GM18867 (cell line): ENCODE results near the gene ACP7.
"Not testable (repeated sequence)": the region's sequence is repeated elsewhere in the genome, so short reads cannot be mapped to it uniquely, and the experiment has no call there.

ENCODE experiments used
- ATAC-seq: cut with Tn5 transposase; IDR thresholded peaks from one replicate; pipeline ENCODE4 v1.9.1; 2021; ENCODE audit warnings: mild to moderate bottlenecking, moderate library complexity; ENCODE audit not compliant: unreplicated experiment

ACP7 gene

GRCh38 chr19:39074942-39075341, 9.2 kb upstream of the ACP7 start:
- ATAC-seq = no peak

GRCh38 chr19:39077323-39077722, 6.8 kb upstream of the ACP7 start:
- ATAC-seq = no peak

- ATAC-seq = no peak
Observed at GRCh38 chr19:39078436-39079200, 5.5 kb upstream of the ACP7 start.

GRCh38 chr19:39080431-39080830, 3.7 kb upstream of the ACP7 start:
- ATAC-seq = no peak

GRCh38 chr19:39082167-39082566, 2.0 kb upstream of the ACP7 start:
- no peak for ATAC-seq

- ATAC-seq = no peak
Observed at GRCh38 chr19:39082745-39083598, 1.2 kb upstream of the ACP7 start.

- no peak for ATAC-seq
Observed at GRCh38 chr19:39083599-39083982, 577 bp upstream of the ACP7 start.

- no peak for ATAC-seq
Observed at GRCh38 chr19:39084732-39085080, 538 bp downstream of the ACP7 start.

- no peak for ATAC-seq
Observed at GRCh38 chr19:39085392-39085791, 1.2 kb downstream of the ACP7 start.

- no peak for ATAC-seq
Observed at GRCh38 chr19:39086386-39086785, 2.2 kb downstream of the ACP7 start.

GRCh38 chr19:39087907-39088686, 3.9 kb downstream of the ACP7 start:
- ATAC-seq = no peak

- ATAC-seq = not testable (repeated sequence)
Observed at GRCh38 chr19:39090016-39090415, 5.8 kb downstream of the ACP7 start.

GRCh38 chr19:39090881-39091280, 6.7 kb downstream of the ACP7 start:
- ATAC-seq = no peak

- not testable (repeated sequence) for ATAC-seq
Observed at GRCh38 chr19:39095799-39096540, 11.8 kb downstream of the ACP7 start.

- ATAC-seq = no peak
Observed at GRCh38 chr19:39097299-39097698, 13.1 kb downstream of the ACP7 start.

GRCh38 chr19:39097721-39098120, 13.6 kb downstream of the ACP7 start:
- ATAC-seq = no peak

GRCh38 chr19:39098365-39099269, 14.4 kb downstream of the ACP7 start:
- no peak for ATAC-seq

GRCh38 chr19:39099341-39099740, 15.2 kb downstream of the ACP7 start:
- no peak for ATAC-seq

GRCh38 chr19:39100500-39101166, 16.5 kb downstream of the ACP7 start:
- ATAC-seq = no peak
